Endometrial microvascular endothelial cells (primary cell): ENCODE data around the gene CD164L2. TPM values are rescaled to one million over a fixed set of nuclear protein-coding genes. Genes with fewer than 3 reads are reported as not detected.

Source experiments
- in situ Hi-C: cut with HindIII; loops from 2 replicates; pipeline ENCODE4 v1.10.0; 2017; ENCODE audit warnings: low sequenced_read_pairs, low pct_unique_long_range_greater_than_20kb; ENCODE audit errors: inconsistent ontology term
- total RNA-seq: library from RNA; depleted of rRNA; stranded (reverse); fragments of >200 nt; gene quantifications from one replicate; pipeline ENCODE4 v1.2.3, GENCODE V29; 2015; ENCODE audit errors: inconsistent ontology term

The CD164L2 gene
- total RNA-seq, 1 donor from 2014 or later = not detected

DNA sequence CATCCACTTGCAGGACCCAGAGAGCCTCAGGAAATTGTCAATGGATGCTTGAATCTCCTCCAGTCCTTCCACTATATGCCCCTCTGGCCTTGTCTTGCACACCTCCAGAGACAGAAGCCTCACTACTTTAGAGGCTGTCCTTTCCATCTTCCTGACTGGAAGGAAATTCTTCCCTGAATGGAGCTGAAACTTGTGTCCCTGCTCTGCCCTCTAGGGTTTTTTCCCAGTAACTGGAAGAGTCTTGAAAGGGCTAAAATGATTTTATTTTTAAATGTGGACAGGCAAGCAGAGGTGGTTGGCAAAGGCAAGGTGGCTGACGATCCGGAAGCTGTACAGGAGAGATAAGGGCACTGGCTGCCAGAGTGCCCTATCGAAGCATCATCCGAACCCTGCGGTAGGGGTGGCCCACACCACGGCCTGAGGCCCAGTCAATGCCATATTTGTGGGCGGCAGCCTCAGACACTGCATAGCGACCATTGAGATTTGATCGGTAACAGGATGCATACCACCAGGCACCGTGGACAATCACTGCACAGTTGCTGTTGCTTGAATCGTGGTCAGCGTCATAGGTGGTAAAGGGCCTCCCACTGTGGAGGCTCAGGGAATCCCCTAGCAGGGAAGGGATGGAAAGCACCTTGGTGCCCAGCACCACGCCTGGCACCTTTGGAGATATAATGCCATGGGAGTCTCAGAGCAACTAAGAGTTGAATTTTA, 14.1 kb downstream of the CD164L2 start:
- in situ Hi-C loops = no loop called here

- in situ Hi-C loops = no loop called here
Measured at GRCh38 chr1:27367160-27367650, 15.9 kb downstream of the CD164L2 start.

- in situ Hi-C loops = no loop called here
Measured at GRCh38 chr1:27366411-27367159, 16.5 kb downstream of the CD164L2 start, which contains the start of gene MAP3K6. MAP3K6 (minus strand) TSS chr1:27366961; CDS start chr1:27366597, 364 bp downstream.

DNA sequence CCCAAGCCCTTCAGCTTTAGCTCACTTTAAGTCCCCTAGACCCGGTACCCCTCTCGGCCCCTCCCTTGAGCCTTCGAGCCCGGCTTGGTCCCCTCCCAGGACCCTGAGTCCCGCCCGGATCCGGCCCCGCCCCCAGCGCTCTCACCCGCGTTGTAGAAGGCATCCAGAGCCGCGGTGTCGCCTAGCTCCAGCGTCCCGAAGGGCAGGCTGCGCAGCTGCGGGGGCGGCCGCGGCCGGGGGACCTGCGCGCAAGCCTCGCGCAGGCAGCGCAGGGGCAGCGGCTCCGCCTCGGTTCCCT, 17.1 kb downstream of the CD164L2 start:
- in situ Hi-C loops = no loop called here

DNA sequence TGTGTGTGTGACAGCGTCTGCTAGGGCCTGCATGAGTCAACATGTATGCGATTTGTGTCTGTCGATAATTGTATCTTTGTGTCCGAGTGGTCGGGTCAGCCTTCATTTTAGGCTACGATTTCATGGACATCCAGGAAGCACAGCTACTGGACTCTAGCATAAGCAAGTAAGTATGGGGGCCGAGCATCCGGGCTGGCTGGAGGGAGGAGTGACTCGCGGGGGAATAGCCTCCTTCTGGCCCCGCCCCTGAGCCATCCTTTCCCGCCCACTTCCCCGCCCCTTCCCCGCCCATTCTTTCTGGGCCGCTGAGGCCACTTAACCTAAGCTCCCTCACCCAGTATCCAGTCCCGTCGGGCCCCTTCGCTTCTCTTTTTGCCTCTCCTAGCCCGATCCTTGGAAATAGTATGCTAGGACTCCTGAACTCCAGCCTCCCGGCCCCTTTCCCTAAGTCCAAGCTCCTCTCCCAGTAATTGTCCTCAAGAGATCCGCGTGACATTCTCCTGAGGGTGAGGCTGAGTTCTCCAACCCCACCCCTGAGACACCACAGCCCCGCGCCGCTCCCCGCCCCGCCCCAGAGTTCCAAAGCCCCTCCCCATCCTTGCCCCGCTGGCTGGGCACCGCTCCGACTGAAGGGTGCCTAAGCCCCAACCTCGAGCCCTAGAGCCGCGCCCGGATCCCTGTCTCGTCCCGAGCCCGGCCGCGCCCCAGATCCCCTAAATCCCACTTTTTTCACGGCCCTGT, 17.6 kb downstream of the CD164L2 start:
- in situ Hi-C loops = no loop called here

- in situ Hi-C loops = no loop called here
Measured at GRCh38 chr1:27364696-27365371, 18.3 kb downstream of the CD164L2 start.

GRCh38 chr1:27363766-27364695, 19.1 kb downstream of the CD164L2 start:
- in situ Hi-C loops = no loop called here

DNA sequence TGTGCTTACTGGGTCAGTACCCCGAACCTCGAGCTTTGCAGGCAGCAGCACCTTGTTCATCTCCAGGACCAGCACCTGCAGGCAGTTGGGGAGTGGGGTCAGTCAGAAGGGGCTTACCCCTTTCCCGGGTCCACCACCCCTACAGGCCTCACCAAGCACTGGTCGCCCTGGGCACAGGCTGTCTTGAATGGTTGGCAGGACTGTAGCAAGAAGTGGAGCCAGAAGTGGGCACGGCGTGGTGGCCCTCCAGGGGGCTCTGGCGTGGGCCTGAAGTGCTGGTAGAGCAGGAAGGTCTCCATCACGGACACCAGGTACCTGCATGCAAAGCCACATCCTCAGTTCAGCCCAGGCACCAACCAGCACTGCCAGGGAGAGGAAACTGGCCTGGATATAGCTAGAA, 21.6 kb downstream of the CD164L2 start:
- in situ Hi-C loops = no loop called here

DNA sequence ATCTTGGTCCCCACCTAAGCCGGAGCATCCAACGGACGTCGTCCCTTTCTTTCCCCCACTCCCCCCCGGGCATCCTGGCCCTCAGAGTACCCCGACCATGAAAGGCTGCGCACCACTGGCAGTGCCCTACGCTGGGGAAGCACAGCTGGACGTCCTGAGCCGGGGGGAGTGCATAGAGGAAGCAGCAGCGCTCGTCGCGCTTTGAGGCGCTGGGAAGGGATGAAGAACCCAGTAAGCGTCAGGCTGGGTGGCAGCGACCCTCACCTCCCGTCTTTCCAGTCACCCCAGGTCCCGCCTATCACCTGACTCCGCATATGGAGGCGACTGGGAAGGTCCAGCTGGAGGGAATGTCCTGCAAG, 22.1 kb downstream of the CD164L2 start:
- in situ Hi-C loops = no loop called here

GRCh38 chr1:27360159-27361043, 22.7 kb downstream of the CD164L2 start:
- in situ Hi-C loops = no loop called here

DNA sequence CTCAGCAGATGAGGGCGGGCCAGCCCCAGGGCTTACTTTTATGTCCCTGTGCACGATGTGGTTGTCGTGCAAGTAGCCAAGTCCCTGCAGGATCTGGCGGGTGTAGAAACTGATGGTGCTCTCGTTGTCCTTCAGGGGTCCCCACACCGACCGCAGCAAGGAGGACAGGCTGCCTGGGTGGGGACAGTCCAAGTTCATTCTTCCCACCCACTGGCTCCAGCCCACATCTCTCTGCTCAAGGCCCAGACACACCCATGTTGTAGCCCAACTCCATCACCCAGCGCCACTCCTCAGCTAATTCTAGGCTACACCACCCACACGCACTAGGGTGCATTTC, 23.3 kb downstream of the CD164L2 start:
- in situ Hi-C loops = no loop called here

DNA sequence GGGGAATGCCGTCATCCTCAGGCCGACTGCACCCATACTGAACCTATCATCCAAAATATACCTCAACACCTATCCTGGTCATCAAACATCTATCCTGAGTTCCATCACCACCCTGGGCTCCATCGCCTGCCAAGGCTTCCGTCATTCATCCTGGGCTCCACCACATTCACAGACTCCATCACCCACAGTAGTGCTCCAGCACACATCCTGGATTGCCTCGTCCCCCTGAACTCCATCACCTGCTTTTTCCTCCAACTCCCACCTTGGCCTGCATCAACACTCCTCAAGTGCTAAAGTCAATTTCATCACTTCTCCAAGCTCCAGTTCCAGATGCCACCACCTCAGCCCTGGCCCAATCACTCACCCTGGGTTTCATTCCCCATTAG, 24.2 kb downstream of the CD164L2 start:
- in situ Hi-C loops = no loop called here

DNA sequence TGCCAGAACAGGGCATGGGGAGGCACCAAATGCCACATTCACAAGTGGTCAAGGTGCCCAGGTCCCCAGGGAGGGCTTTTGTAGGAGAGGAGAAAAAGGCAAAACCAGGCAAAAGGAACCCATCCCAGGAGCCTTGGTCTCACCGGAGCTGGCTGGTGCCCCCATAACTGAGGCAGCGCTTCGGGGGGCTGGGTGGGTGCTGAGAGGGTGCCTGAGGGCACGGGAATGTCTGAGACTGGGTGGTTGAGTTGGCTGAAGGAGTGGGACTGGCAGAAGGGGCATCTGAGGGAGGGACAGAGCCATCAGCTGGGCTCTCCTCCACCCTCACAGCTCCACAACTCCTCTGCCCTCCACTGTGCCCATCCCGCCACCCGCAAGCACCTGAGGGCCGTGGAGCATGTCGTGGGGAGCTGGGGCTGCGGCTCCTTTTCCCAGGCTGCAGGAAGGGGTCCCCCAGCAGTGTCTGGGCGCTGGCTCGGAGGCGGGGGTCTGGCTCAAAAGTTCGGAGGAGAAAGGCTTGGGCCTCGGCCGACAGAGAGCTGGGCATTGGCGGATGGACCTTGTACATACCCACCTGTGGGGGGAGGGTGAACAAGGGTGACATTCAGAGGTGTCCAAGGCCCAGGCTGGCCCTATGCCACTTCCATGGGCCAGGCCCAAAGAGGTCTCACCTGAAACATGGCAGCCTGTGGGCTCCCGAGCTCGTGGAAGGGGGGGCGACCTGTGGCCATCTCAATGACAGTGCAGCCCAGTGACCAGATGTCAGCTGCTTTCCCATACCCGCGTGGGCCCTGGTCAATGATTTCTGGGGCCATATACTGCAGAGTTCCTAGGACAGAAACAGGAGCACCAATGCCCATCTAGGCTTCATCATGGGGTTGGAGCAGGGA, 24.9 kb downstream of the CD164L2 start:
- in situ Hi-C loops = no loop called here

GRCh38 chr1:27357281-27358037, 25.7 kb downstream of the CD164L2 start:
- in situ Hi-C loops = no loop called here

GRCh38 chr1:27356619-27357280, 26.4 kb downstream of the CD164L2 start:
- in situ Hi-C loops = no loop called here

GRCh38 chr1:27356277-27356618, 26.9 kb downstream of the CD164L2 start:
- in situ Hi-C loops = no loop called here
